DMS 273 (cell line): ENCODE data around the gene PEDS1.

Experiments used
- DNase-seq: peaks from one replicate; lab custom pipeline; 2025; ENCODE audit not compliant: unreplicated experiment; lab: John Stamatoyannopoulos, UW

Gene PEDS1

DNA sequence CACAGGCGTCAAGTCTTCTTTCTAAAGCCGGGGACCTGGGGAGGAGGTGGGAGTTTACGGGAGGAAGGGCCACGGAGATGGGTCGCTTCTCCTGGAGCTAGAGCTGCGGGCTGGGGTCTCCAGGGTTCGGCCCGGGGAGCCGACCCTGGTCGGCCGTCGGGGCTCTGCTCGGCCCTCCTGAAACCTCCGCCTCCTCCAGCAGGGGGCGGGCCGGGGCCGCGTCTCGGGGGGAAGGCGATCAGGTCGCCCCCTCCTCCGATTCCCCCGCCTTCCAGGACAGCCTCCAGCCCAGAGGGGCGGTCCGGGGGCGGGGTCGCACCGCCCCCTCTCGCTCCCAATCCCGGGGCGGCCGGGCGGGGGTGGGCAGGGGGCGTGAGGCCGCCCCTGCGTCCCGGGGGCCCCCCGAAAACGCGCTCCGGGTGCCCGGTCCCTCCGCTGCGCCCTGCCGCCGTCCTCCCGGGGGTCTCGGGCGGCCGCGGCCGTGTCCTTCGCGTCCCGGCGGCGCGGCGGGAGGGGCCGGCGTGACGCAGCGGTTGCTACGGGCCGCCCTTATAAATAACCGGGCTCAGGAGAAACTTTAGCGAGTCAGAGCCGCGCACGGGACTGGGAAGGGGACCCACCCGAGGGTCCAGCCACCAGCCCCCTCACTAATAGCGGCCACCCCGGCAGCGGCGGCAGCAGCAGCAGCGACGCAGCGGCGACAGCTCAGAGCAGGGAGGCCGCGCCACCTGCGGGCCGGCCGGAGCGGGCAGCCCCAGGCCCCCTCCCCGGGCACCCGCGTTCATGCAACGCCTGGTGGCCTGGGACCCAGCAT is 36.9 kb upstream of the PEDS1 start, which contains the start of gene CEBPB:
TSS of gene CEBPB (plus strand) at position 580 of the 814 bp plus-strand sequence. CDS start at position 784, 204 bp downstream.
- peak; percentile 94 for DNase-seq

DNA sequence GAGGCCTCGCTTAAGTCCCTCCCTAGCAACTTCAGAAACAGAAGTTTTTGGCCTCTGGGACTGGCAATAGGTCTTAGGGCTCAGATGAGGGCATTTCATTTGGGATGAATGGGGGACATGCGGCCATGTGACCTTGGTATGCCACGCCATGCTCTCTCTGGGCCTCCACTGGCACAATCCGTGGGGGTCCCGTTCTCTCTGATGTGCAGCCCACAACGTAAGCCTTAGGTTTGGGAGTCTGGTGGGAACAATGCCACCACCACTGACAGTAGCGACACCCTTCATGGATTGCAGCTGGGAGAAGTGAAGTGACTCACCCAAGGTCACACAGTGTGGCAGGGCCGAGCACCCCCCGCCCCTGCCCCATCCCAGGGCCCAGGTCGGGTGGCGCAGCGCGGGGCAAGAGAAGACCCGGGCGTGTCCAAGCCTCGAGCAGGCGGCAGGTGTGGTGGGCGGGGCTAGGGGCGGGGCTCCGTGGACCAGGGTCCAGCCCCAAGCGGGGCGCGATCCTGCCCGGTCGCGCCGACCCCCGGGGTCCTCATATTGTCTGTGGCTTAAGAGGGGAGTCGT is 36.2 kb upstream of the PEDS1 start:
- DNase-seq = peak; percentile 54

DNA sequence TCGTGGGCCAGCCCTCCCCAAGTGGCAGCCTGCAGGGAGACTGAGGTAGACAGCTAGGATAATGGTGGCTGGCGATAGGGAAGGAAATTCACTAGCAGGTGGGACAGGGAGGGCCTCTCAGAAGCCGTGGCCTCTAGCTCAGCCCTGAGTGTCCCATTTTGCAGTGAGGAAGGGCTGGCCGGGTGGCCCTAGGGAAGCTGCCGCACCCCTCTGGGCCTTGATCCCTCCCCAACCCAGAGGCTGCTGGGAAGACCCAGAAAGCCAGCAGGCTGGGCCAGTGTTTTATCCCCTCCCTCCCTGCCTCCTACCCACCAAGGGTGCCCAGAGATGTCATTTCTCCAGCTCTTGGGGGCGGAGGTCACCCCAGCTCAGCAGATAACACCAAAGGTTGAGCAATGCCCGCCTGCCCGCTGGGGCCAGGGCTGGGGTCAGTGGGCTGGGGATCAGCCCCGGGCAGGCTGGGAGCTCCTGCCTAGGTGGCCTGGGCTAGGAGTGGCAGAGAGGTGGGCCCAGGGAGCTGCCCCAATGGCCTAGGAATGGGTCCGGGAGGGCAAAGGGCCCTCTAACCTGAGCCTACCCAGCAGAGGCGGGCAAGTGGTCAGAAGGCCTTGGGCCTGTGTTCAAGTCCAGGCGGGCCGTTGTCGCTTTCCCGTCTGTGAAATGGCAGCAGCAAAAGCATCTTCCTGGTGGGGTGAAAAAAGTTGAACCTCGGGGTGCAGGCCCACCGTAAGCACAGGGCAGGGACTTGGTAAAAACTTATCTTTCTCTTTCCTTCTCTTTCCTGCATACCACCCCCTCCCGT is 35.6 kb upstream of the PEDS1 start:
- DNase-seq = peak; percentile 28

DNA sequence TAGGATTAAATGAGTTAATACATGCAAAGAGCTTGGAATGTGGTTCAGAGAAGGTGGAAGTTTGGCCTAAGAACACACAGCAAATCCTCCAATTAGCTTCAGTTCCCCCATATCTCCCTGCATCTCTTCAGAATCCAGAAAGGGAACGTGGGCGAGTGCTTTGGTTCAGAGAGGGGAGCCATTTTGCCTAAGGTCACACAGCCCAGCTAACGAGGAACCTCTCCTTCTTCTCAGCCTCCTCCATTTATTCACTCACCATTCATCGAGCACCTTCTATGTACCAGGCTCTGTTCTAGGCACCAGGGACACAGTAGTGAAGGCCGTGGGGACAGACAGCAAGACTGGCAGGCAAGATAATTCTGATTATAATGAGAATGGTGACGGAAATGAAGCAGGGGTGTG is 34.8 kb upstream of the PEDS1 start:
- no peak for DNase-seq

DNA sequence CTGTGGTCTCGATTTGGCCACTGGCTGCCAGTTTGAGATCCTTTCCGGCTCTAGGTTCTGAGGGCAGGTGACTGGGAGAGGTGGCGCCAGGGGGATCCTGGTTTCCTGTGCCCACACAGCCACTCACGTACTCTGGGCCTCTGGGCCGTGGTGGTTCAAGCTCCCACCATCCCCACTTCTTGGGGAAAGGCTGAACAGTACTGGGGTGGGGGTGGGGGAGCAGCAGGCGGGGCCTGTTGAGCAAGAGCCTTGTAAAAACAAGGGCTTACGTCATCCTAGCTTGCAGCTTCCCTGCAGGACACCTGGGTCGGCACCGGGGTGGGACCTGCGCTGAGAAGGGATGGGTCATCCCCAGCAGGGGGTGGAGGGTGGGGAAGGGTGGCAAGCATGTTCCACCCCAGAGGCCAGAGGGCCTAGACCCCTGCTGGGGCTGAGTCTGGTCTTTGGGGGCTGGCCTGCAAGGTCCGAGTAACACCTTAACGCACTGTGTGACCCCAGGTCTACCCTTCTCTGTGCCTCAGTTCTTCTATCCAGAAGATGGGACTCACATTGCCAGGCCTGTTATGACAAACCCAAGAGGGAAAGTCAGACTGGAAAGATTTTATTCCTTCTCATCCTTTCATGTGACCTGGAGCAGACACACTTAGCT is 34.0 kb upstream of the PEDS1 start:
- DNase-seq = peak; percentile 53

DNA sequence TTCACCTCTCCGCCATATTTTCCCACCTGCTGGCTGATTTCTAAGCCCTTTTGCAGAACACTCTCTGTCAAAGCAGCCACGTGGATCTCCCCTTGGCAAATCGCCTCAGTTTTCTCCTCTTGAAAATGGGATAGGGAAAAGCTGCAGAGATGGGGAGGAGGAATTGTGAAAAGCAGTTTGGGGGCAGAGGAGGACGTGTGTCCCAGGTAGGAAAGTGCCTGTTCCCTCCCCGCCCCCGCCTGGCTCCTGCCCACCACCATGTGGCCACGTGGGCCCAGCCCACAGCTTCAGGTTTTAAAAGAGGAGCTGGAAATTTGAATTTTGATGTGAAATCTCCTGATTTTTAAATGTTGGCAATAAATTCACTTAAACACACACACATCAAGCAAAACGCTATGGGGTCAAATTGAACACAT is 33.5 kb upstream of the PEDS1 start:
- peak; percentile 65 for DNase-seq

DNA sequence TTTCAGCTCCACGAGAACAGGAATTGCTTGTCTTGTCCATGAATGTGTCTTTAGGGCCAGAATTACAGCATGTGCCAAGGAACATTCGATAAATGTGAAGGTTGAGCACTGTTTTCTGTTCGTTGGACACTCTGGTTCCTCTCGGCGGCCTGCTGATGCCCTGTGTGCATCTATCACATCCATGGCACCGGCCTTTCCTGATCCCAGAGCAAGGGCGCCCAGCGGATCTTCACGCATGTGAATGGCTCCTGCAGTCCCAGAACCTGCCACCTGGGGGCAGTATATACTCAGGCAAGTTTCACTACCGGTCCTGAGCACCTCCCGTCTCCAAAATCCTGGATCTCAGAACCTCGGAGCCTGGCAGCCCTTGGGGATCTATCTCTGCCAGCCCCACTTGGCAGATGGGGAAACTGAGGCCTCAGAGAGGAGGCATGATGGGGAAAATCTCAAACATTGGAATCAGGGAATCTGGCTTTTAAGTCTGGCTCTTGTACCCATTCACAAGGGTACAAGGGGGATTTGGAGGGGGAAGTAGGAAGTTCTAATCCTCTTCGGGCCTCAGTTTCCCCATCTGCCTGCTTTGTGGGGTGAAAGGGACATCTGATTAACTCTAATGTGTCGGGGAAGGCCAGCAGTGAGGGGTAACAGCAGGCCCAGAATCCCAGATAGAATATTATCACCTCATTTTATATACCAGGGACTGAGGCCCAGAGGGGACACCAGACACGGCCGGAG is 32.8 kb upstream of the PEDS1 start:
- DNase-seq = peak; percentile 96

DNA sequence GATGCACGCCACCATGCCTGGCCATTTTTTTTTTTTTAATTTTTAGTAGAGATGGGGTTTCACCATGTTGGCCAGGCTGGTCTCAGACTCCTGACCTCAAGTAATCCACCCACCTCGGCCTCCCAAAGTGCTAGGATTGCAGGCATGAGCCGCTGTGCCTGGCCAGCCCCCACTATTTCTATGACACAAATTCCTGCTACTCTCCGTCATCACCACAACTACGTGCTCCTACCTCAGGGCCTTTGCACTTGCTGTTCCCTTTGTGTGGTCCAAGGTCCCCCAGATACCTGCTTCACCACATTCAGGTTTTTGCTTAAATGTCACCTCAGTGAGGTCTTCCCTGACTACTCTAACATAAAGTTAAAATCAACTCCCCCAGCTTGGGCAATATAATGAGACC is 31.9 kb upstream of the PEDS1 start:
- no peak for DNase-seq

DNA sequence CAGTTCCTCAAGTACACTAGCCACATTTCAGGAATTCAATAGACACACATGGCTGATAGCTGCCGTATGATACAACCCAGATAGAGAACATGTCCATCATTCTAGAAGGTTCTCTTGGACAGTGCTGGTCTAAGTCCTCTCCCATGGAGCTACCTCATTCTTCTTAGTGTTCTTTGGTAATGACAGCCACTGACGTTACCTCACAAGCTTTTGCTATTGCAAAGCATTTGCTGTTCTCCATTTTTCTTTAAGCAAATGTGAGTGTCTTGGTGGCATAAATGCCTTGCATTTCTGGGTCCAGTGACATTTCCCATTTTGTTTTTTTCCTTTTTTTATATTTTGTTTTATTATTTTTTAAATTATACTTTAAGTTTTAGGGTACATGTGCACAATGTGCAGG is 28.8 kb upstream of the PEDS1 start:
- DNase-seq = no peak

DNA sequence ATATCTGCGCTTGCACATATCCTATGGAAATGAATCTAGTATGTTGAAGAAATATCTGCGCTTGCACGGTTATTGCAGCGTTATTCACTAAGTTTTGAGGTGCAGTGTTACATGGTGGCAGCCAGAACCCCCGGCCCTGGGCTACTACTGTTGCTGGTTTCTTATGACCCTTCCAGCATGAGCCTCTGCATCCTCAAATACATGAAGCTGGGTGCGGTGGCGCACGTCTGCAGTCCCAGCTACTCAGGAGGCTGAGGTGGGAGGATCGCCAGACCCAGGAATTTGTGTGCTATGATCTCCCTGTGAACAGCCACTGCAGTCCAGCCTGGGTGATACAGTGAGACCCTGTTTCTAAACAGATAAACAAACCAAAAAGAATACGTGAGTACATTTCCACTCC is 27.8 kb upstream of the PEDS1 start:
- no peak for DNase-seq

DNA sequence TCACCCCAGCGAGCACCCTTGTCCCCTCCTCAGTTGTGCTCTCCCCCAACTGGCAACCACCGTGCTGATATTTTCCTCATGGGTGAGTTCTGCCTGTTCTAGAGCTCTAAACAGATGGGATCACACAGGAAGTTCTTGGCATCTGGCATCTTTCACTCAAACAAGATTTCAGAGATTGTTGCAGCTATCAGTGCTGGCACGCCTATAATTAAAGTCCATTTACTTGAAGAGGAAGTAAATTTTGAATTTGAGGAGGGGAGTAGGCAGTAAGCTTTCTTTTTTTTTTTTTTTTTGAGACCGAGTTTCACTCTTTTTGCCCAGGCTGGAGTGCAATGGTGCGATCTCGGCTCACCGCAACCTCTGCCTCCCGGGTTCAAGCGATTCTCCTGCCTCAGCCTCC is 25.1 kb upstream of the PEDS1 start:
- peak; percentile 83 for DNase-seq

DNA sequence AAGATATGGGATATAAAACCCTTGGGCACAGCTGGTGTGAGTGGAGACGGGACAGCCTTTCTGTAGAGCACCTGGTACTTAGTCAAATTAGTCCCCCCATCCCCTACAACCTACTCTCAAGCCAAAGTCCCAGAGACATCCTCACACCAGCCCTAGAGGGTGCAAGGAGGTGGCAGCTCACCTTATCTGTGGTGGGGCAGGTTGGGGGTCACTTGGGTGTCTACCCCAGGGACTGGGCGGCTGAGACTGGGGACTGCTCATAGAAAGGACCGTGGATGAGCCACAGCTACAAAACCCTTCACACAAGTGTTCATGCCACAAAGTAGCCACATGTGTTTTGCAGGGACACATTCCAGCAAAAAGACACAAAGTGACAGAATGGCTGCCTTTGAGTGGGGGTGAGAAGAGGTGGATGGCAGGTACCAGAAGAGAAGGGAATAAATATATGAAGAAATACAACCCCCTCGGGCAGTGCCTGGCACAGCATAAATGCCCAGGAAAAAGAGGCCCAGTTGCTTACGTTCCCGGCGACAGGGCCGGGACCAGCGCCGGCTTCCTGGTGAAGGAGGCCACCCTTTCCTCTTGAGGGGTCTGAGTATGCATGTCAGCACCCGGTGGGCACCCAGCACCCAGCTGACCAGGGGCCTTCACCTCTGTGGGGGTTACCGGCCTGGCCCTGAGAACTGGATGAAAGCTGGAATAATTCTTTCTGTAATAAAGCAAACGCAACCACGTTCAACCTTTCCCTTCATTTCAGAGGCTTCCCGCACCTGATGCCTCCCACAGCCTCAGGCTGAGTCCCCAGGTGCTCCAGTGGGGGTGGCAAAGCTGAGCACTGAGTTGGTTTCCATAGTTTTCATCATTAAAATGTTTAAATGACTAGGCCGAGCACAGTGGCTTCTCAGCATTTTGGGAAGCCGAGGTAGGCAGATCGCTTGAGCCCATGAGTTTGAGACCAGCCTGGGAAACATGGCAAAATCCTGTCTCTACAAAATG is 22.7 kb upstream of the PEDS1 start:
- no peak for DNase-seq

DNA sequence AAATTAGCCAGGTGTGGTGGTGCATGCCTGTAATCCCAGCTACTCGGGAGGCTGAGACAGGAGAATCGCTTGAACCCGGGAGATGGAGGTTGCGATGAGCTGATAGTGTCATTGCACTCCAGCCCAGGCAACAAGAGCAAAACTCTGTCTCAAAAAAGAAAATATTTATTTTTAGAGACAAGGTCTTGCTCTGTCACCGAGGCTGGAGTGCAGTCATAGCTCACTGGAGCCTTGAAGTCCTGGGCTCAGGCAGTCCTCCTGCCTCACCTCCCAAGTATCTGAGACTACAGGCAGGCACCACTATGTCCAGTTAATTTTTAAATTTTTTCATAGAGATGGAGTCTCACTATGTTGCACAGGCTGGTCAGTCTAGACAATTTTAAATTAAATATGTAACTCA is 20.9 kb upstream of the PEDS1 start:
- no peak for DNase-seq

DNA sequence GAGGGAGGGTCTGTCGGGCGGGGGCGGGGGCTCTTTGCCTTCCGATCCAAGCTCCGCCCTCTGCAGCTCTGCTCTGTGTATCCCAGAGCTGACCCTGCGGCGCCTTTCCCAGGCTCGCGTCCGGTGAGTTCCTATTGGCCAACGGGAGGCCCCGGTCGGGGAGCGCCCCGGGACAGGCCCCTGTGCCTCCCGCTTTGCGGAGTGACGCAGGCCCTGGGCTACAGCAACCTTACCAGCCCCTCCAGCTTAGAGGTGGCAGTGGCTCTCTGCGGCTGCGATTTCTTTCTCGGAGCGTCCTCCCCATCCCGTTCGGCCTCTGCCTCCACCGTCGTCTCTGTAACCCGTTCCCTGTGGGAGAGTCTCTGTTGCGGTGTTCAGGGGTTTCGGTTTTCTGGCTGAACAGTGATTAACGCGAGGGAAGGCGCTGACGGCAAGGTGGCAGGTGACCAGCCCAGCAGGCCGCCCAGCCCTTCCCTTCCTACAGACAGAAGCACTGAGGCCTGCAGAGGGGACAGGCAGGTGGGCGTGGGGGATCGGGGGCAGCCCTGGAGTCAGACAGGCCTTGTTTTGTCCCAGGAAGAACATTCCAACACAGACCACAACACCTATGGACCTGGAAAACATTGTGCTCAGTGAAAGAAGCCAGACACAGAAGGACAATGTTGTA is 19.0 kb upstream of the PEDS1 start:
- no peak for DNase-seq

DNA sequence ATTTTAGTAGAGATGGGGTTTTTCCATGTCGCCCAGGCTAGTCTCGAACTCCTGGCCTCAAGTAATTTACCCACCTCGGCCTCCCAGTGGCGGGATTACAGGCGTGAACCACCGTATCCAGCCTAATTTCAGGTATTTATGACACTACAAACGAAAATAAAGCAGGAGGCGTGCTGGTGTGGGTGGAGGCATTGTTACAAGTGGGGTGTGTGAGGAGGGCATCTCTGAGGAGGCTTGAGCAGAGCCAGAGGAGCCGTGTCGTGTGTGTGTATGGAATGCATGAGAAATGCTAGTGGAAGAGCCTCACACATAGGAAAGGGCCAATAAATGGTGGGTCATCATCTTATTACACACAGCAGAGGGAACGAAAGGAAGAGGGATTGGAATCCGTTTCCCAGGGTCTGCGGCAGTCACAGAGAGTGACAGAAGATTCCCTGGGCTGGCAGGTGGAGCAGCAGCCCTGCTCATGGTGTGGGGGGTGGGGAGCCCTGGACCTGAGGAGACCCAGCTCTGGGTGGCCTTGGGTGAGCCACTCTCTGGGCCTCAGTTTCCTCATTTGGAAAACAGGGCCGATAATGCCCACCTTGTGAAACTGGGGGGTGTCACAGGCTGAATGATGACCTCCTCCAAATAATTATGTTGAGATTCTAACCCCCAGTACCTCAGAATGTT is 17.2 kb upstream of the PEDS1 start:
- no peak for DNase-seq

DNA sequence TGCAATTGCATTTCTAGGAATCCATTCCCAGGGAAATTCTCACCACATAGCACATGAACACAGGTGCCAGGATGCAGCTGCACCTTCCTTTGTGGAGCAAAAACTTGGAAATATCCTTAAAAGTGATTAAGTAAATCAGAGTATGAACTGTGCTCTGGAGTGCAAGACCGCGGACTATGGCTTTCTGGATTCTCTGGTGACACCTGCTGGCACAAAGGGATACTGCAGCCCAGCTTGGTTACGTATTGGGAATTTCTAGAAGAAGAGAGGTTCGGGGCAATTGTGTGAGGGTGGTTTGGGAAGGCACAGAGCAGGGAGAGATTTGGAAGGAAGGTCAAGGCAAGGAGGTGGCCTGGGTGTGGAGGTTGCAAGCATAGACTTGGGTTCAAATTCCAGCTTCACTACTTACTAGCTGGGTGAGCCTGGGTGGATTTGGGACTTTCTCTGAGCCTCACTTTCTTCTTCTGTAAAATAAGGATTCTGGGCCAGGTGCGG is 15.9 kb upstream of the PEDS1 start:
- peak; percentile 88 for DNase-seq

DNA sequence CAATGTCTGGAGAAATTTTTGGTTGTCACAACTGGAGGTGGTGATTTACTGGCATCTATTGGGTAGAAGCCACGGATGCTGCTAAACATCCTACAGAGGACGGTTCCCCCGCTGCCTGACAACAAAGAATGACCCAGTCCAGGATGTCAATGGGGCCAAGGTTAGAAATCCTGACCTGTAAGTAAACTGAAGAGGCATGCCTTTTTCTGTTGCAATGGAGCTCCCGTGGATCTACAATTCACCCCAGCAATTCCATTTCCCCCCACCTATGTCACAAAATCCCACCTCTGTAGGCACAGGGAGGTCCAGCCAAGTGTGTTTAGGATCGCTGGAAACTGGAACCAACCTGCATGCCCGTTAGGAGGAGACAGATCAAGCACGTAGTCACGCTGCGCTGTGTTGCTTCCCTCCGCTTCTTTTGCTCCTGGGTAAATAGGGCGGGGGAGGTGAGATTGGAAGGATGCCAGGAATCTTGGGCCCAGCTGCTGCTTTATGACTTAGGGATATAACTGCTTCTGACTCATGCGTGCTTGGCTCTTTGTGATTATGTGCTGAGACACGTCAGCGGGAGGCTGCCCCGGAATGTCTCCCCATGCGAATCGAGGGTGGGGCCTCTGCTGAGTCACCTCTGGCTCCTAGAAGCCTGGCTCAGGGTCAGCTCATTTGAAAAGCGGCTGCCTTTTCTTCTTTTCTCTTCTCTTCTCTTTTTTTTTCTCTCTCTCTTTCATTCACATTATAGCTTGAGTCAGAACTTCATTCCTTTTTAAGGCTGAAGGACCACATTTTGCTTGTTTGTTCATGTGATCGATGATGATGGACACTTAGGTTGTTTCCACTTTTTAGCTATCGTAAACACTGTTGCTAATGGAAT is 12.4 kb upstream of the PEDS1 start:
- DNase-seq = peak; percentile 99
